HepG2 (cell line): Measurements from ENCODE around the gene VSIR. TPM values are rescaled to one million over a fixed set of nuclear protein-coding genes. Genes with fewer than 3 reads are reported as not detected.

Experiments used
- EHMT2 ChIP-seq: fragments of 200-600 bp; sonication (generic); IDR thresholded peaks from 2 replicates; pipeline ENCODE4 v1.7.0; 2017; ENCODE audit warnings: antibody characterized with exemption, low read depth, low read length, borderline replicate concordance
- ELF4 ChIP-seq: sonication (generic); formaldehyde crosslinking; IDR thresholded peaks from 2 replicates; pipeline ENCODE4 v1.5.0; 2020; ENCODE audit warnings: missing genetic modification reagents, mild to moderate bottlenecking, moderate library complexity, borderline replicate concordance
- HOXA3 ChIP-seq: sonication (generic); formaldehyde crosslinking; IDR thresholded peaks from 2 replicates; pipeline ENCODE4 v1.5.0; 2020; ENCODE audit warnings: missing genetic modification reagents
- IKZF5 ChIP-seq: IDR thresholded peaks from 2 replicates; pipeline ENCODE4 v1.6.1; 2018; ENCODE audit warnings: missing genetic modification reagents, mild to moderate bottlenecking, missing compliant biosample characterization
- MIER2 ChIP-seq: IDR thresholded peaks from 2 replicates; pipeline ENCODE4 v1.6.1; 2016; ENCODE audit warnings: missing biosample characterization, missing genetic modification reagents
- MTA1 ChIP-seq: sonication (generic); formaldehyde crosslinking; IDR thresholded peaks from 2 replicates; pipeline ENCODE4 v1.4.0; 2020; ENCODE audit warnings: missing genetic modification reagents, mild to moderate bottlenecking, borderline replicate concordance
- POGK ChIP-seq: sonication (generic); formaldehyde crosslinking; conservative IDR thresholded peaks from 2 replicates; pipeline ENCODE4 v1.8.0; 2022; ENCODE audit warnings: mild to moderate bottlenecking, moderate library complexity, missing genetic modification reagents
- RXRB ChIP-seq: IDR thresholded peaks from 2 replicates; pipeline ENCODE4 v1.6.1; 2016; ENCODE audit warnings: borderline replicate concordance, missing genetic modification reagents, missing compliant biosample characterization
- SATB2 ChIP-seq: sonication (generic); formaldehyde crosslinking; IDR thresholded peaks from 2 replicates; pipeline ENCODE4 v1.5.0; 2020; ENCODE audit warnings: missing genetic modification reagents
- XBP1 ChIP-seq: sonication (generic); formaldehyde crosslinking; IDR thresholded peaks from 2 replicates; pipeline ENCODE4 v1.5.0; 2020; ENCODE audit warnings: missing genetic modification reagents
- ZBTB40 ChIP-seq, 2 experiments: fragments of 450-650 bp in 1 of 2; sonication (generic) in 1 of 2; formaldehyde crosslinking in 1 of 2; IDR thresholded peaks; 2 replicates each; pipeline versions ENCODE4 v1.6.1 to v1.8.0; 2016 to 2022; ENCODE audit warnings: antibody characterized with exemption in 1 of 2, mild to moderate bottlenecking in 1 of 2, missing genetic modification reagents in 1 of 2
- ZFP62 ChIP-seq: sonication (generic); formaldehyde crosslinking; IDR thresholded peaks from 2 replicates; pipeline ENCODE4 v1.4.0; 2020; ENCODE audit warnings: missing genetic modification reagents
- ZNF232 ChIP-seq: sonication (generic); formaldehyde crosslinking; IDR thresholded peaks from 2 replicates; pipeline ENCODE4 v1.4.0; 2020; ENCODE audit warnings: missing genetic modification reagents, borderline replicate concordance
- ZNF331 ChIP-seq: sonication (generic); formaldehyde crosslinking; IDR thresholded peaks from 2 replicates; pipeline ENCODE4 v1.4.0; 2020; ENCODE audit warnings: missing genetic modification reagents
- ZNF430 ChIP-seq: sonication (generic); formaldehyde crosslinking; IDR thresholded peaks from 2 replicates; pipeline ENCODE4 v1.9.0; 2021; ENCODE audit warnings: mild to moderate bottlenecking, missing genetic modification reagents
- ZNF431 ChIP-seq: sonication (generic); formaldehyde crosslinking; IDR thresholded peaks from 2 replicates; pipeline ENCODE4 v1.9.0; 2022; ENCODE audit warnings: missing genetic modification reagents, low read depth, mild to moderate bottlenecking, borderline replicate concordance
- ZNF557 ChIP-seq: sonication (generic); formaldehyde crosslinking; IDR thresholded peaks from 2 replicates; pipeline ENCODE4 v1.4.0; 2020; ENCODE audit warnings: missing genetic modification reagents
- ZNF570 ChIP-seq: sonication (generic); formaldehyde crosslinking; IDR thresholded peaks from 2 replicates; pipeline ENCODE4 v1.4.0; 2020; ENCODE audit warnings: mild to moderate bottlenecking, missing genetic modification reagents, borderline replicate concordance
- ZSCAN9 ChIP-seq: IDR thresholded peaks from 2 replicates; pipeline ENCODE4 v1.6.1; 2016; ENCODE audit warnings: borderline replicate concordance
- polyA plus RNA-seq, 8 experiments: library from polyadenylated mRNA; depleted of rRNA in 3 of 8; stranded (reverse) in 7 of 8; unstranded in 1 of 8; fragments of >200 nt; fragmentation: Illumina TruSeq in 4 of 8; extraction: Trizol in 4 of 8; gene quantifications; 2 replicates each; pipeline versions ENCODE4 v1.2.1 to v1.2.3, GENCODE V29; 2011 to 2016; ENCODE audit warnings: low read depth in 4 of 8, missing spikeins in 1 of 8, mixed read lengths in 1 of 8; ENCODE audit not compliant: insufficient read depth in 1 of 8
- total RNA-seq, 5 experiments: library from RNA; depleted of rRNA; stranded (reverse); fragments of >200 nt; fragmentation: Illumina TruSeq; extraction: Trizol; gene quantifications; 2 replicates each; pipeline ENCODE4 v1.2.3, GENCODE V29; 2016; ENCODE audit warnings: low read depth in 1 of 5

The VSIR gene
- total and polyA plus RNA-seq, 2 of the 13 experiments (the other 11 are each of a cell fraction or from before 2014, with no cell fraction given), result 0.44 to 3.2 TPM

- TF ChIP-seq ZBTB40 (IDR thresholded peaks at IDR 0.05) (no peak), ZBTB40 (CRISPR knock-in tag; IDR thresholded peaks at IDR 0.05) (no peak), XBP1 (CRISPR knock-in tag) (no peak), EHMT2 (peak; percentile 83), MIER2 (CRISPR knock-in tag) (peak; percentile 97), ZNF557 (CRISPR knock-in tag) (peak; percentile 61; the same call in 1 of the 2 replicates), HOXA3 (CRISPR knock-in tag) (no peak), ZNF430 (CRISPR knock-in tag) (no peak), ZNF331 (CRISPR knock-in tag) (peak; percentile 41; the same call in 1 of the 2 replicates), ZFP62 (no peak), ZNF431 (no peak), IKZF5 (CRISPR knock-in tag) (0 out of 2 replicates have a peak, but pooled peaks have one; percentile 25), ELF4 (CRISPR knock-in tag) (no peak), ZNF232 (CRISPR knock-in tag) (no peak), POGK (CRISPR knock-in tag) (no peak), MTA1 (CRISPR knock-in tag) (no peak), ZNF570 (CRISPR knock-in tag) (no peak), RXRB (0 out of 2 replicates have a peak, but pooled peaks have one; percentile 20), SATB2 (CRISPR knock-in tag) (0 out of 2 replicates have a peak, but pooled peaks have one; percentile 25), ZSCAN9 (CRISPR knock-in tag) (0 out of 2 replicates have a peak, but pooled peaks have one; percentile 51)
These were observed 21.9 kb upstream of the VSIR start (continued) for GRCh38 chr10:71795248-71795647.
